Stimulated activated CD4-positive, alpha-beta T cell treated with anti-CD3 and anti-CD28 coated beads, Interleukin-1b, Interleukin-23, amount 100 ng/mL, for 4 hours (primary cell): Measurements from ENCODE around the gene IGIP.

Source experiments
- DNase-seq, 2 donors: peaks; one replicate each; pipeline ENCODE4 v3.0.0-alpha.2; 2020; ENCODE audit warnings: low read depth in 2 of 2

The IGIP gene

GRCh38 chr5:140111011-140111858, 14.5 kb upstream of the IGIP start:
- no peak for DNase-seq

DNA sequence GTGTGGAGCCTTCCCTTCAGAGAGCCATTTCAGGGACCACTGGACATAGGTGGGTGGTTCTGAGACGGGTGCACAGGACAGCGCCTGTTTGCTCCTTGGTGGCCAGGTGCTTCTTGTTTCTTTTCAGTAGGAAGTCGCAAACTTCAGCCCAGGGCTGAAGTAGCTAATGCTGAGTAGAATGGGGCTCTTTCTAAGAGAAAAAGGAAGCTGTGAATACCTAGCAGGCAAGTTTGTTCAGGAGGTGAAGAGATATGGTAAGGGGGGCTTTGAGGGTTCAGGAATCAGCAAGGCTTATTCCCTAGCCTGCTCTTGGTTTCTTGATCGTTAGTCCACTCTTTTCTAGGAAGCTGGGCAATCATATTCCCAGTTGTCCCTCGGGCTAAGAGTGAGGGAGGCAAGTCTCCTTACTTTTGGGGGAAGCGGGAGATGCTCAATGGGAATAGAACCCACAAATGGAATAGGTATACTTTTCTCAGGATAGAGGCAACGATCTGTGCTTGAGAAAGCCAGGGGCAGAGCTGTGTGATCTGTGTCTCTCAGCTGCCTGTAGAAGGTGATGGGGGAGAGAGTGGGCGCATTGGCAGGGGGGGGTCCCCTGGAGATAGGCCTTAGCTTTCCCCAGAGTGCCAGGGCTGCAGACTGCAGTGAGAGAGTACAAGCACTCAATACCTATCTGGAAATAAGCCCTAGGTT, 13.7 kb upstream of the IGIP start:
- no peak for DNase-seq

DNA sequence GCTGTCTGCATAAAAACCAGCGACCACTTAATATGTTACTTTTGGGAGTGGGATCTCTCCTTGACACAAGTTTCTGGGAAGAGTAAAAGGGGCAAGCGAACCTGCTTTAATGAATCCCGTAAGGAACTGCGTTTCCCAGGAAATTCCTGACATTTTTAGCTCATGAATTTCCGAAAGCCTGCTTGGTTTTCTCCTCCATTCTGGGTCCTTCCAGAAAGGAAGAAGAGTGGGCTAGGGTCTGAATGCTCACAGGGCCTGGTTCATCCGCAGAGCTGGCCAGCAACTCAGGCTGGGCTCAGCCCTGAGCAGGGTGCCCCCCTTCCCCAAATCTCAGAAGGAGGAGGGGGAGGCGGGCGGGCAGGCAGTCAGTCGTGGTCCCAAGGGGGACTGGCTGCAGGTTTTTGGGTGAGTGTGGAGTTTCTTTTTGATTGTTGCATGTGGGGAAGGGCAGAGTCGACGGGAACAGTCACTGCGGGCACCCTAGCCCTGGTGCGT, 13.0 kb upstream of the IGIP start:
- no peak for DNase-seq

GRCh38 chr5:140113180-140113698, 12.5 kb upstream of the IGIP start:
- peak in 1 of 2 donors; percentile 15 for DNase-seq

DNA sequence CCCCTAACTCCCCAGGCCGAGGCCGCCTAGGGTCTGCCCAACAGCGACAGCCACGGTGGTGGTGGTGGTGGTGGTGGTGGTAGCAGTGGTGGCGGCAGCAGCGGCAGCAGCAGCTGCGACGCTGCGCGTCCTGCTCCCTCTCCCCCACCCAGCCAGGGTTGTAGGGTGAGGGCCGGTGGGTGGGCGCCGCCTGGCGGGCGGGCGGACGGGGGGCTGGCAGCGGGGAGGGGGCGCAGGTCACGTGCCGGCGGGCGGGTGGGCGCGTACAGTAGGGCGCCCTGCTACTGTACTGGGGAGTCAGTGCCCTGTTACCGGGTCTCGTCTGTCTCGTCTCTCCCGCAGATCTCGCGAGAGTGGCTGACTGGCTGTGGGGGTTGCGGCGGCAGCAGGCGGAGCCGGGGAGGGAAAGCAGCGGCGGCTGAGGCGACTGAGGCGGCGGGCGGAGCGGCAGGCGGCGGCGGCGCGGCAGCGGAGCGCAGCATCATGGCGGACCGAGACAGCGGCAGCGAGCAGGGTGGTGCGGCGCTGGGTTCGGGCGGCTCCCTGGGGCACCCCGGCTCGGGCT, 12.0 kb upstream of the IGIP start, which contains the start of gene PURA:
Gene PURA, plus strand, starts transcription at position 411 of the 565 bp plus-strand sequence. Its CDS starts 73 bp downstream, at position 484.
- peak; percentile 92 for DNase-seq

DNA sequence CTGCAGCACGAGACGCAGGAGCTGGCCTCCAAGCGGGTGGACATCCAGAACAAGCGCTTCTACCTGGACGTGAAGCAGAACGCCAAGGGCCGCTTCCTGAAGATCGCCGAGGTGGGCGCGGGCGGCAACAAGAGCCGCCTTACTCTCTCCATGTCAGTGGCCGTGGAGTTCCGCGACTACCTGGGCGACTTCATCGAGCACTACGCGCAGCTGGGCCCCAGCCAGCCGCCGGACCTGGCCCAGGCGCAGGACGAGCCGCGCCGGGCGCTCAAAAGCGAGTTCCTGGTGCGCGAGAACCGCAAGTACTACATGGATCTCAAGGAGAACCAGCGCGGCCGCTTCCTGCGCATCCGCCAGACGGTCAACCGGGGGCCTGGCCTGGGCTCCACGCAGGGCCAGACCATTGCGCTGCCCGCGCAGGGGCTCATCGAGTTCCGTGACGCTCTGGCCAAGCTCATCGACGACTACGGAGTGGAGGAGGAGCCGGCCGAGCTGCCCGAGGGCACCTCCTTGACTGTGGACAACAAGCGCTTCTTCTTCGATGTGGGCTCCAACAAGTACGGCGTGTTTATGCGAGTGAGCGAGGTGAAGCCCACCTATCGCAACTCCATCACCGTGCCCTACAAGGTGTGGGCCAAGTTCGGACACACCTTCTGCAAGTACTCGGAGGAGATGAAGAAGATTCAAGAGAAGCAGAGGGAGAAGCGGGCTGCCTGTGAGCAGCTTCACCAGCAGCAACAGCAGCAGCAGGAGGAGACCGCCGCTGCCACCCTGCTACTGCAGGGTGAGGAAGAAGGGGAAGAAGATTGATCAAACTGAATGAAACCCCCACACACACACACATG, 11.2 kb upstream of the IGIP start:
- peak in 1 of 2 donors; percentile 18 for DNase-seq

DNA sequence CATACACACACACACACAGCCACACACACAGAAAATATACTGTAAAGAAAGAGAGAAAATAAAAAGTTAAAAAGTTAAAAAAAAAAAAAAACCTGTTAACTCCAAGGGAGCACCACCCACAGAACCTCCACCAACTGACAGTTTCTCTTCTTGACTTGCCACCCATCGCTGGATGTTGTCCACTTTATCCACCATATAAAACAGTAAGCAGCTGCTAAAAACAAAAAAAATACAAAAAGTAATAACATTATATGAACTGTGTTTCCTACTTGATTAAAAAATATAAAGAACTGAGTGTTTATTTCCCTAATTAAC, 10.6 kb upstream of the IGIP start:
- DNase-seq = no peak

GRCh38 chr5:140116716-140117115, 9.0 kb upstream of the IGIP start:
- no peak for DNase-seq

DNA sequence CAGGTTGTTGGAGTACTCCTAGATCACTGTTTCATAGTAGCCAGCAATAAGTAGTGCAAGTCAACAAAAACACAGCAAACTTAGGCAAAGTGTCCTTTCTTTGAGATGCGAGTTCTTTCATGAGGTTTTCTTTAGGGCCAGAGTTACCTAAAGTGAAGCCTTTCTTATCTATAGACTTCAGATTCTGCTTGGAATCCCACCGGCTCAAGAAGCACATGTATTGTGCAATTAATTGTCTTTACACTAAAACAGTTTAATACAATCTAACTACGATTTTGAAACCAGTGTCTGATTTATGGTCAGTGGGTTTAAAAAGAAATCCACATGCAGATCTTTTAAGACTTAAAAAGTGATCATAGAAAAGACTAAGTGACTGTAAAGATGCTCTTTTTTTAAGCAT, 8.2 kb upstream of the IGIP start:
- DNase-seq = no peak

DNA sequence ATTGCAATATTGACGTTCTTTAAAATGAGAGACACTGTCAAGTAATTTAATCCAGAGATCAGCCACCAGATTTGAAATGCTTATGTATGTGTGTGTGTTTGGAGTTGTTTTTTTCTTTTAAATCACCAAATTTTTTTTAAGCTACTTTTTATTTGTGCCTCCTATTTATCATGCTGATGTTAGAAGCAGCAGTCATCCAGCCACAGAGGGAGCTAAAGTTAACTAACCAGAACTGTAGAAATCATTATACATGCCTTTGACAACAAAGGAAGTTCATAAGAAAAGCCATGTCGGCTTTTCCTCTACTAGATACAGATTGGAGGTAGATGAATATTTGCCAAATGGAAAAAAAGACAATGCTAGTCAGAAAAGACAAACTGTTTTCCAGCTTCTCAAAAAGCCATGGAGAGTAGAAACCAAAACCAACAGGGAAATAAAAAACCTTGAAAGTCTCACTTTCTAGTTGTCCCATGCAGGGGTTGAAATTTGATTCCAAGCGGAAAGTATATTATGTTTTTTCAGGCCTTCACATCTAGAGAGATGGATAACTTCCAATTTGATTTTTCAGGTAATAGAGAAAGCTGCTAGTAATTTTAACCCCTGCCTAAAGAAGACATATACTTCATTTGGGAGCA, 7.3 kb upstream of the IGIP start:
- DNase-seq = no peak

DNA sequence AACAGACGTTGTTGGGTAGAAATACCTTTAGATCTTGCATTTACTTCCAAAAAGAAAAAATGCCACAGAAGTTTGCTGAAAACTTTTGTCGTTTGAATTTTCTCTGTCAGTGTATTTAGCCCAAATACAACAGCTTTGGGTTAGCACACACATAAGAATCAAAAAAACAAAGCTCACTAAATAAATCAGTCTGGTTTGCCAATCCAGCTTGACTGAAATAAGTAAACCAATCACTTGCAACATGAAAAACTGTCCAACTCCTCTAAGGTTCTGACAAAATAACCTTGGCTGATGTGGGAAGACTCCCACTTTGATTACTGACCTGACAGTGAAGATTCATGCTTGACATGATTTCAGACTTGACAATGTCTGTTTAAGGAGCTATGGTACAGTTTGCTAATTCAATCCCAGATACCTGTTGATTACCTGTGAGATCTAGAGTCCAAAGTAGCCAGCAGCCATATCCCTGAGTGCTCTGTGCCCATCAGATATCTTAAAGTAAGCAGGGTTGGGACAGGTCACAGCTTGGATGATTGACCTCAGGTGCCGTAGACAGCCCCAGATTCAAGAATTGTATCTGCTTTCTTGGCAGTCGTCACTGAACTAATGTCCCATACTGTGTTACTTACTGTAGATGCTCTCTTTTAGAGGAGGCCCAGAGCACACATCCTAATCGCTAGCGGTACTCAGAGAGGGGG, 727 bp downstream of the IGIP start:
- DNase-seq = no peak

GRCh38 chr5:140128376-140128775, 2.6 kb downstream of the IGIP start:
- DNase-seq = no peak

DNA sequence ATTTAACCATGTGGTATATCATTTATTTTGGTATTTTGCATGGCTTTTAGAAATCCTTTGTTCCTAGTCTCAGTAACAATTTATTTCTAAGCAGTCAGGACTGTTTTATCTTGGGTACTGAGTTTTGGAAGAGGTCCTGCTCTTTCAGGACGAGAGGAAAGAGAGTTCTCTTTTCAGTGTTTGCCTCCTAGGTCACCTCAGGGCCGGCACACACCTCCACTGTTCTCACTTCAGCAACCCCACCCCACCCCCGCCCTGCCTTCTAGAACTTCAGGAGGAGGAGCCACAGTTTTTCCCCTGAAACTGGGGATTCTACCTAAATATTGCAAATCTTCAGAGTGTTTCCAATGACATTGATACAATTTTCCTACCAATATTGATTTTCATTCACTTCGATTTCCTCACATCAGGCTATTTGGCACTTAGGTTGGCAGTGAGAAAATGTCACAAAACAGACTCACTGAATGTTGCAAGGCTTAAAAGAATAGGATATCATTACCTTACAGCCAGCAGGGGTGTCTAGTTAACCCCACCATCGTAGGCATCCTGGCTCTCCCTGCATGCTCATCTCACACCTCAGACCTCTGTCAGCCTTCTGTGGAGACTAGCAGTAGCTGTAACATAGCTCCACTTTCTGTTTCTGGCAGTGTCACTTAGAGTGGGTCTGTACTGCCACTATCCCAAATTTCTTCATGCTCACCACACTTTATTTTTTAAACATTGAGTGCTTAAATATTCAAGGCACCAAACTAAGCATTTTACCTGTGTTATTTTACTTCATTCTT, 5.4 kb downstream of the IGIP start:
- DNase-seq = no peak

GRCh38 chr5:140131967-140132409, 6.3 kb downstream of the IGIP start:
- no peak for DNase-seq

DNA sequence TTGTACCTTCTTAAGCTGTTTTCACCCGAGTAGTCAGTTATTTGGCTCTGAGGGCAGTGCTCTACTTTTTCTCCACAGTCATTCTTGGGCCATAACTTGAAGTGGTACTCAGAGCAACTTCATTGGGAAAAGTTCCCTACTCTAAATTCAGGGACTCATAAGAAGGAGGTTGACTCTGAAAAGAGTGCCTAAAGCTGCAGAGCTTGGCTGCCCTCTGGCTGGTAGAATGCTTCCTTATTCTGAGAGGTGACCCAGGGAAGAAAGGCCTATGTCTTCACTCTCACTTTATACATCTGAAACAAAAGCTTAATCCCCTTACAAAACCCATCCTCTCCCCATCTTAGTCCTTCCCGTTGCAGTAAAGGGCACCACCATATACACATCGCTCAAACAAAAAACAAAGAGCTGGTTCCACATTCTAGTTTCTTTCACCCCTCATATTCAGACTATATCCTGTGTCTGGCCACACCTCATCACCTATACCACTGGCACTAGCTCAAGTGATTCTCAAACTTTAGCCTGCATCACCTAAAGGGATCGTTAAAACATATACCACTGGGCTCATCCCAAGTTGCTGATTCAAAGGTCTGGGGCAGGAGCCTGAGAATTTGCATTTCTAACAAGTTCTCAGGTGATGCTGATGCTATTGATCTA, 7.9 kb downstream of the IGIP start:
- no peak for DNase-seq

GRCh38 chr5:140134277-140134935, 8.7 kb downstream of the IGIP start:
- DNase-seq = no peak

DNA sequence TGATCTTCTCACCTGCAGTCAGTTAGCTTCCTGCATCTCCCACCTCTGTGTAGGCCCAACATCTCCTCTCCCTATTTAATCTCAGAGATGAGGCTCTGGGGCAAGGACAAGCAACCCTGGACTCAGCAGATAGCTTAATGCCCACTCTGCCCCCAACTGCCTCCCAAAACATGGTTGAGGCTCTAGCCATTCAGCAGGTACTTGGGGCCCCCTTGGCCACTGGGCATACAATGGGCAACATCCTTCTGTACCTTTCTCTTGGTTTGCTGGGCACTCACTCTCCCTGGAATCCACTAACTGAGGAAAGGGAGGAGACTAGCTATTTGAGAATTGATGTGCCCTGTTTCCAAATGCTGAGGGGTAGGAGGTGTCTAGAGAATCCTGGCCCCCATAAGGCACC, 9.4 kb downstream of the IGIP start:
- no peak for DNase-seq

- no peak for DNase-seq
Observed at GRCh38 chr5:140136624-140137023, 10.9 kb downstream of the IGIP start.

GRCh38 chr5:140140435-140140834, 14.7 kb downstream of the IGIP start:
- DNase-seq = no peak
